NCI-H2196 (cell line): Measurements from ENCODE around the gene PLB1.
A peak's percentile ranks its signal among the peaks of the same experiment; 100 is the strongest.
"Not testable (repeated sequence)": the region's sequence is repeated elsewhere in the genome, so short reads cannot be mapped to it uniquely, and the experiment has no call there.

Source experiments
- DNase-seq: peaks from one replicate; lab custom pipeline; 2025; ENCODE audit not compliant: unreplicated experiment; lab: John Stamatoyannopoulos, UW

PLB1 gene

DNA sequence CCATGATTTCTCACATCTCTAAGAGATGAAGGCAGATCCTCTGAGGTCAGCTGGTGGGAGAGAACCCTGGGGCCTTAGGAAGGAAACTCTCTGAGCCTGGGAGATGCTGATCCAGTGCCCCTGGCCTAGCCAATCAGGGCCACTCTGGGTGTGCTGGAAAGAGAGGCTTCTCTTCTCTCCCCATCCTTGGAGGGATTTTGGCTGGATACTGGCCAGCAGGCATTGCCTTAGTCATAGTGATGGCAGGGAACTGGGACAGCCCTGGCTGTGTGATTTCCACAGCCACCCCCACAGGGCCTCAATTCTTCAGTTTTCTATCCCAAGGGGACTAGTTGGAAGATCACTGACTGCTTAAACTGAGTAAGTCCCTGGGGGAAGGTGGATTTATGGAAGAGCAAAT lies 26.6 kb upstream of the PLB1 start:
- DNase-seq: no peak

DNA sequence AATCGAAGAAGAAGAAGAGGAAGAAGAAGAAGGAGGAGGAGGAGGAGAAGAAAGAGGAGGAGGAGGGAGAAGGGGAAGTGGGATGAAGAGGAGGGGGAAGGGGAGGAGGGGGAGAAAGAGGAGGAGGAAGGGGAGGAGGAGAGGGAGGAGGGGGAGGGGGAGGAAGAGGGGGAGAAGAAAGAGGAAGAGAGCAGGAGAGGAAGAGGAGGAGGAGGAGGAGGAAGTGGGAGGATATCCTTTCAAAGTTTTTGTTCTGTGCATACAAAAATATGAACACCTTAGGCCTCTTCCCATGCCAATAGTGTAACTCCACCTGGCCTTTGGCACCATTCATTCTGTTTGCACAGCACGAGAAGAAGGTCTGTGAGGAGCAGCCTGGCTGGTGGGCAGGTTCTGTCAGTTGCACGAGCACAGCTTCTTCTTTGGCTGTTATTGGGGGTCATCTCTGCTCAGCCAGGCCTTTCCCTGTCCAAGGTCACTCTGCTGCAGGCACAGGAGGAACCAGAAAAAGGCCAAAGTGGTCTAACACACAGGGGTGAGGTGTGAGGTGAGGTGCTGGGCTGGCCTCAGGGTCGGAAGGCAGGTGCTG lies 25.8 kb upstream of the PLB1 start:
- DNase-seq: peak; percentile 64

DNA sequence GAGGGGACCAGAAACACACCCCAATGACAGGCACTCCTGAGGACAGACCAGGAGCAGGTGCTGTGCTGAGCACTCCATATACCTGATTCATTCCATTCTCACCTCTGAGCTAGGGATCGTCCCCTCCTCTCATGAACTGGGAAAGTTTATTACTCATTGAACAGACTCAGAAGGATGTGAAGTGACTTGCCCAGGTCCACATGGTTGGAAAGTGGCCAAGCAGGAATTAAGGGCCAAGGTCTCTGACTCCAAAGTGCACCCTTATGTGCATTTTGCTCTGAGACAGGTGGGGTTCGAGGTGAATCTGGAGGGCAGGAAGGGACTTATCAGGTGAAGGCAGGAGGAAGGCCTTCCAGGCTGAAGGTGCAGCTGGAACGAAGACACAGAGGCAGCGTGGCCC lies 25.1 kb upstream of the PLB1 start:
- peak; percentile 42 for DNase-seq

DNA sequence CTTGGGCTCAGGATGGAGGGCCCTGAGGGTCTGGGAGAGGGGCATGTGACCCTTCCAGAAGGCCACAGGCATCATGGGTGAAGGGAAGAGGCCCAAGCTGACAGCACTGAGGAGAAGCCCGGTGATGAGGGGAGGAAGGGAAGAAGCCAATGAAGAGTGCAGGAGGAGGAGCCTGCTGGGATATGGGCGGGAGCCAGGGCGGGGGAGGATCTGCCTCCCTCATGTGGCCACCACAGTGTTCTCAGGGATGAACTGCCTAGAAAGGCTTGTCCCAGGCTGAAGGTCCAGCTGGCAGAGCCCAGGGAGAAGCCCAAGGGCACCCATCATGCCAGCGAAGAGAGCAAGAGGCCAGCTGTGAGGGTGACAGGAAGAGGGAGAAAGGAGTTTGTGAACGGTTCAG lies 24.6 kb upstream of the PLB1 start:
- peak; percentile 38 for DNase-seq

DNA sequence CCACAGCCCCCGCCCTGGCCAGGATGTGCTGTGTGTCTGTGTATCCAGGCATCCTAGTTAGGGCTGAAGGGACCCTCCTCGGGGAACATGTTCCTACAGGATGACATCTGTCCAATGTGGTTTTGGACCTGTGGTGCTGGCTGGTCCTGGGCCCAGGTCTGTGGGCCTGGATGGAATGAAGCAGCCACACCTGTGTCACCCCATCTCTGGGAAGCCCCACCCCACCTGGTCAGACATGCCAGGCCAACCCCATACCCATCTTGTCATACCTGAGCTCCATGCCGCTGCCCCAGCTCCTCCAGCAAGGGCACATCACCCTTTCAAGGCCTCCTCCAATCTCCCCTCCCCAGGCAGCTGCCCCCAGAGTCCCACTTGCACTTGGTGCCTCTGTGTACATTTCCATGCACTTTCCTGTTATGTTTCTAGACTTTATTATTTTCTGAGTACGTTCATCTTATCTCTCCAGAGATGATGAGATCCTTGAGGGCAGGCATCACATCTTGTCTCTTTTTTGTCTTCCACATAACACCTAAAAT lies 24.1 kb upstream of the PLB1 start:
- no peak for DNase-seq

DNA sequence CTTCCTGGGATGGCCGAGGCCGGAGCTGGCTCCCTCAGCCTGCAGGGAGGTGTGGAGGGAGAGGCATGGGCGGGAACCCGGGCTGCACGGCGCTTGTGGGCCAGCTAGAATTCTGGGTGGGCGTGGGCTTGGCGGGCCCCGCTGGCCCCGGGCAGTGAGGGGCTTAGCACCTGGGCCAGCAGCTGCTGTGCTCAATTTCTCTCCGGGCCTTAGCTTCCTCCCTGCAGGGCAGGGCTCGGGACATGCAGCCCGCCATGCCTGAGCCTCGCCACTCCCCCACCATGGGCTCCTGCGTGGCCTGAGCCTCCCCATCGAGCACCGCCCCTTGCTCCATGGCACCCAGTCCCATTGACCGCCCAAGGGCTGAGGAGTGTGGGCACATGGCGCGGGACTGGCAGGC lies 23.2 kb upstream of the PLB1 start:
- not testable (repeated sequence) for DNase-seq

DNA sequence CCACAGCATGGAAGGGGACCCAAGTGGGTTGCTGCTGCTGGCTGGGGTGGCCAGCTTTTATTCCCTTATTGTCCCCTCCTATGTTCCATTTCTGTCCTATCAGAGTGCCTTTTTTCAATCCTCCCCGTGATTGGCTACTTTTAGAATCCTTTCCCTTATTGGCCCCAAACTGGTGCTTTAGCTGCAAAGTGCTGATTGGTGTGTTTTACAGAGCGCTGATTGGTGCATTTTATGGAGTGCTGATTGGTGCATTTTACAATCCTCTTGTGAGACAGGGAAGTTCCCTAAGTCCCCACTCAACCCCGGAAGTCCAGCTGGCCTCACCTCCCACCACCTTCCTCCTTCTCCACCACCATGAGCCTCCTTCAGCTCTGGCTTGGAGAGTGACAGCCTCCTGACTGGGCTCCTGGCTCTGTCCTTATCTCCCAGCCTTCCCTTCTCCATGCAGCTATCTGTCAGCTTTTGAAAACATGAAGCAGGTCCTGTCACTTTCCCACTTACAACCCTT lies 20.7 kb upstream of the PLB1 start:
- DNase-seq: no peak

DNA sequence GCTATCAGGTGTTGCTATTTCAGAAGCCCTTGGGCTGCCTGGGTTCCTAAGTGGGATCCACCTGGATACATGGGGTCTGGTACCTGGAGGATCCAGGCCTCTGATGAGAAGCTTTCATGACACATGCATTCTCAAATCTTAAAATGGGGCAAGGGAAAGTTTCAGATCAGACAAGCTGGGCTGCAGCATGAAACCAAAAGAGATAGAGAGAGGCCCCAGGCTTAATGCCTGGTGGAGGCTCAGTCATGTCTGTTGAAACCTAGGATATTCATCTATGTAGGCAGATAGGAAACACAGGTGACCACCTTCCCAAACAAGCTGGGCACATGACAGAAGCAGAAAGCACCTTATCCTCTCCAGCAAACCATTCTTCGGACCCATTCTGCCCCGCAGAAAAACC lies 18.8 kb upstream of the PLB1 start:
- no peak for DNase-seq

DNA sequence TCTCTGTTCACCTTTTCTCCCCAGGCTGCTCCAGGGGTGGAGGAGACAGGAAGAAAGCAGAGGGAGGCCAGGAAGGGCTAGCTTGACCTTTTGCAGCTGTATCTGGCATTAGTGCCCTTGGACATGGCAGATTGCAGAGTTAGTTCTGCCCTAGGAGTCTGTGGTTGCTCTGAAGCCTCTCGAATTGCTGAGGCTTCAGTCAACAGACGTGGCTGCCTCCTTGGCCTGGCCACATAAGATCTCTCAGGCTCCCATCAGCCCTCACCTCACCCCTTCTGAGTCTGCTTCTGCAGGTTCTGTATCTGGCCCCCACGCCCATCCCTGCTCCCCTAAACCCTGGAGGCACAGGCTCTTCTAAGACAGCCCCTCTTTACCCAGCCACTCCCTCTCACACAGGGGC lies 18.2 kb upstream of the PLB1 start:
- DNase-seq: no peak

DNA sequence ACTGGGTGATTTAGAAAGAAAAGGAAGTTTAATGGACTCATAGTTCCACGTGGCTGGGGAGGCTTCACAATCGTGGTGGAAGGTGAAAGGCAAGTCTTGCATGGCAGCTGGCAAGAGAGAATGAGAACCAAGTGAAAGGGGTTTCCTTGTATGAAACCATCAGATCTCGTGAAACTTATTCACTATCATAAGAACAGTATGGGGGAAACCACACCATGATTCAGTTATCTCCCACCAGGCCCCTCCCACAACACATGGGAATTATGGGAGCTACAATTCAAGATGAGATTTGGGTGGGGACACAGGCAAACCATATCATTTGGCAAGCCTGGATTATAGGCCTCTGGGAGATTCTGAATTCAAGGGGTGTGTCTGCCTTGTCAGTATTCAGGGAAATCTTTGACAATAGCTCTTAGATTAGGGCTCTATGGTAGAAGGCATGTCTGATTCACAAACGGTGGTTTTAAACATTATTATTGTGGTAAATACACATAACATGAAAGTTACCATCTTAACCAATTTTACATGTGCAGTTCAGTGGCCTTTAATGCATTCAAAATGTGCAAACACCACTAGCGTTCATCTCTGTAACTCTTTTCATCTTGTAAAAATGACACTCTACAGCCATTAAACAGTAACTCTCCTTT lies 15.3 kb upstream of the PLB1 start:
- DNase-seq: no peak

DNA sequence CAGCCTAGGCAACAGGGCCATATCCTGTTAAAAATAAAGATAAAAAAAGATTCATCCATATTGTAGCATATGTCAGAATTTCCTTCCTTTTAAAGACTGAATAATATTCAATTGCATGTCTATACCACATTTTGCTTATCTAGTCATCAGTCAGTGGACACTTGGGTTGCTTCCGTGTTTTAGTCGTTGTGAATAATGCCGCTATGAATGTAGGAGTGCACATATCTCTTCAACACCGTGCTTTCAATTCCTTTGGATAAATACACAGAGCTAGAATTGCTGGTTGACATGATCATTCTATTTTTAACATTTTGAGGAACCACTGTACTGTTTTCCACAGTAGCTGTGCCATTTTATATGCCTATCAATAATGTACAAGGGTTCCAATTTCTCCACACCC lies 14.0 kb upstream of the PLB1 start:
- DNase-seq: no peak

DNA sequence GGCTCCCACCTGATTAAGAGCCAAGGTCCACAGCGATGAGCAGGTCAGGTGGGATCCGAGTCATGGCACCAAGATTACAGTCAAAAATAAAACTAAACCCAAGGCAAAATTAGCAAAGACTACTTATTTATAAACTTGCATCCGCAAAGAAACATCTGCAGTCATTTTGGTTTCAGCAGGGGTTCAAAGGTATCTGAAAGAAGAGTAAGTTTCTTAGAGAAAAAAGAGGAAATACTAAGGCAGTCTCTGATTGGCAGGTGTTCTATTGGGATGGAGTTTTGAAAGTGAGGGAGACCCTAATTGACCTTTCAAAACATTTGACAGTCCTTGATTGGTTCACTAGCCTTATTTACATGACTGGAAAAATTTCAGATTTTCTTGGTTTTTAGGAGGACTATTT lies 11.0 kb upstream of the PLB1 start:
- DNase-seq: no peak

DNA sequence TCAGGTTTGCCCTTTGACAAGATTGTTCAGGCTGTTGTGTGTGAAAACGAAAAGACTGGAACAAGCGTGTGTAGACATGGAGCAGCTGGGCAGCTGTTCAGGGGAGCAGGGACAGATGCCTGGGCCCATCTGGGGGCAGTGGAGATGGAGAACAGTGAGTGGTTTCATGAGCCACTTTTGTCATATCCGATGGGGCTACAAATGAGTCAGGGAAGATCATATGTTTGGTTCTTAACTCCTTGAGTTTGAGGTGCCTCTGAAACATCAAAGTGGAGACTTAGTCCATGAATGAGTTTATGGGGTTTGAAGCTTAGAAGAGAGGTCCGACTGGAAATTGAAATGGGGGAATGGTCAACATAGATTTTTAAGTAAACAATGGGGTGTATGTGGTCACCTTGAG lies 9.3 kb upstream of the PLB1 start:
- DNase-seq: no peak

DNA sequence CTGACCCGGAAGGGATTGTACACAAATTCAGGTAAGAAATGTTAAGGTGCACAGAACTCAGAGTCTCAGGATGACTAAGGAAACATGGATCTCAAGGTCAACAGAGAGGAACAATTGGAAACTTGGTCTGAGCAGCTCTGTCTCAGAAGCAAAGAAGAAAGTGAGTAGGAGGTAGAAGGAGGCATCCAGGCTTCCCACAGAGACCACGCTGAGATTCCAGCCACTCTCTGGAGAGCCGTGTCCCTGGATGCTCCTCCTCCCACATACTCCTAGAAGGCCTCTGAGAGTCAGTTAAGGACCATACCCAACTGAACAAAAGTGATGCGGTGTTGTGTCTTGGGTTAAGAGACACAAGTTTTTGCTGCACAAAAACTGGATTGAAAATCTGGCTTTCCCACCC lies 8.6 kb upstream of the PLB1 start:
- DNase-seq: no peak

DNA sequence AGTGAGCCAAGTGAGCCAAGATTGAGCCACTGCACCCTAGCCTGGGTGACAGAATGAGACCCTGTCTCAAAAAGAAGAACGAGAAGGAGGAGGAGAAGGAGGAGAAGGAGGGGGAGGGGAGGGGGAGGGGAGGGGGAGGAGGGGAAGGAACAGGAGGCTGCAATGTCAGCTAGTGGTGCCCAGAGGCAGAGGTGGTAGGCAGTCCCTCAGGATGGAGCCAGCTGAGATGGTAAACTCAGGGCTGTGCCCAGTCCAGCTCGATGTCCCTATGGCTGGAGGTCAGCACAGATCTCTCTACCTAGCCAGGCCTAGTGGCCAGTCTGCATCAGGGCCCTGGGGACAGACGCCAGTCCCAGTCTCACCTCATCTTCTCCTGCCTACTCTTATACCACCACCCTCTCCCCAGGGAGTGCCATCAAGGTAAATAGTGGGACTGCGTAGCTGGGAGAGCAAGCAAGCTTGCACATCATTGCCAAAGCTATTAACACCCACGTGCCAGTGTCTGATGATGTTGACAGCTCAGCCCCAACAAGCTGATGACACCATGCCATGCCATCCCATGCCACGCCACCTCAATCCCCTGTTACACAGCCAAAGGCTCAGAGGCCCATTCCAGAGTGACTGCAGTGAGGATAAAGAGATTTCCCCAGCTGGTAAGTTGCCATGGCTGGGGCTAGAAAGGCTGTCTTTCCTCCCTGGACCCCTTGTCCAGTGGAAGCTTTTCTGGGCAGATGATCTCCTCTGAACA lies 7.6 kb upstream of the PLB1 start:
- DNase-seq: no peak

DNA sequence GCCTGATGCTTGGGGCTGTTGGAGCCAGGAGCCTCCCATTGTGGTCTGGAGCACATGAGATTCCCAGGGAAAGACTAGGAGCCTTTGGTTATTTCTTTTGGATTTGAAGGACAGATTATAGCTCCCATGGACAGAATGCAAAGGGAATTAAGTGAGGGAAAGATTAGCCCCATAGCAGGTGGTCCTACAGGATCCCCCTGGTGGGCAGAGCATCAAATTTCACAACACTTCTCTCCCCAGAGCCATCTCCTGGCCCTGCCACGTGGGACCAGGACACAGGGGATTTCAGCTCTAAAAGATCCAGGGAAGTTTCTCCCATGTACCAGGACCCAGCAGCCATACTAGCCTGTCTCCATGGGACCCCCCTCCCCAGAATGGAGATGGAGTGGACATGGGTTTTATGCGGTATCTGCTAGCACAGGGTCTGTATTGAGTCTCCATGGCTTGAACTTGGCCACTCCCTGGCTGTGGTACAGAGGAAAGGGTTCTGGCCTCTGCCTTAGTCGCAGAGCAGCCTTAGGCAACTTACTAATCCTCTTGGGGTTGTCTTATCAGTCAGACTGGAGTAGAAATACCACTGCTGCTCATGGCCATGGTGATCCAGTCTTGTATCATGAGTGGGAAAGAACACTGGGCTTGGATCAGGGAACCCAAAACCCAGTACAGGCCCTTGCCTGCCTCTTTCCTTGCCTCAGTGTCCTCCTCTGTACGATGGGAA lies 6.8 kb upstream of the PLB1 start:
- no peak for DNase-seq

DNA sequence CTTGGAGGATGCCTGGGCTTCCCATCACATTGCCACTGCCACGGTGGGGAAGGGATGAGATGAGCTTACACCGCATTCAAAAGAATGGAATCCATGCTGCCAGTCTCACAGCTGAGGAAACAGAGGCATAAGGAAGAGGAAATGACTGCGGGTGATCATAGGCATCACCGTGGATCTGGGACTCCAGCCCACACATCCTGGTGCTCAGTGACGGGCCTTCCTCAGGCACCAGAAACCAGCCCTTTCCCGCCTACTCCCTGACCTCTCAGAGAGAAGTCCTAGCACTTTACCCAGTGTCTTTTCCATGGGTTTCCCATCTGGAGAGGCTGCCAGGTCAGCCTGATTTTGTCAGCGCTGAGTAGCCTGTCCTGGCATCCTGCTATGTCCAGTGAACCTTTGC lies 5.3 kb upstream of the PLB1 start:
- DNase-seq: no peak

DNA sequence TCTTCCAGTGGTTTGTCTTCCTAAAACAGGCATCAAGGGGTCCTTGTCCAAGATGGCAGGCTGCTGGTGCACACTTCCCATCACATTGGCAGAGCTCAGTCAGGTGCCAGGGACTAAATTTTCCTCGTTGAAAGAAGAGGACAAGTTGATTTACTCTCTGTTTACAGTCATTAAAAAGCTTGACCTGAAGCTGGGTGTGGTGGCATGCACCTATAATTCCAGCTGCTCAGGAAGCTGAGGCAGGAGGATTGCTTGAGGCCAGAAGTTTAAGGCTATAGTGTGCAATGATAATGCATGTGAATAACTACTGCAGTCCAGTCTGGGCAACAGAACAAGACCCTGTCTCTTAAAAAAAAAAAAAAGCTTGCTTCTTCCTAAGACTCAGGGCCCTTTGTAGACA lies 3.6 kb upstream of the PLB1 start:
- no peak for DNase-seq

DNA sequence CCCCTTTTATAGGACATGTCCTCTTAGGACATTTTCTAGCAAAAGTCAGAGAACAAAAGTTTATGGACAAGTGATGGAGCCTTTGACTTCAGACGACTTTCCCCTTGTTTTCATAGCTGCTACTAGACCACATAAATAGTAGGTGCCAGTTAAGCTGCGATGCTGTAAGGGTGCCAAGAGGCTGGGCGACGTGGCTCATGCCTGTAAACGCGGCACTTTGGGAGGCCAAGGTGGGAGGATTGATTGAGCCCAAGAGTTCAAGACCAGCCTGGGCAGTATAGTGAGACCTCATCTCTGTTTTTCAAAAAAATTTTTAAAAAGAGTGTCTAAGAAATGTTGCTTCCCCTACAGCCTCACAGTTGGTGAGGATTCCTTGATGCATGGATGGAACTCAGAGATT lies 2.2 kb upstream of the PLB1 start:
- no peak for DNase-seq

DNA sequence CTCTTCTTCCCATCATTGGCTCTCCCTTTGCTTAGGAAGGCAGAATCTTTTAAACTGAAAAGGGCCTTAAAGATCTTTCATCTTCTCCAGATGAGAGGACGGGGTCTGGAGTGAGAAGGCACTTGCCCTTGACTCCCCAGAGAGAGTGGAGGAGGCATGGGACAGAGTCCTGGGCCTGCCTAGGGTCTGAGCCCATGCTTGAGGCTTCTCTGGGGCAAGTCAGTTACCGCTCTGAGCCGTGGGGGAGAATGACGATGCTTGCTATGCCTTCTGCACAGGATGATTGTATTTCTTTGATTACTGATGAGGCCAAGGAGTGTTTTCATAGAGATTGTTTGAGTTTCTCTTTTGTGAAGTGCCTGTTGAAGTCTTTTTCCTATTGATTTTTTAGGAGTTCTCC lies 921 bp downstream of the PLB1 start:
- DNase-seq: no peak

DNA sequence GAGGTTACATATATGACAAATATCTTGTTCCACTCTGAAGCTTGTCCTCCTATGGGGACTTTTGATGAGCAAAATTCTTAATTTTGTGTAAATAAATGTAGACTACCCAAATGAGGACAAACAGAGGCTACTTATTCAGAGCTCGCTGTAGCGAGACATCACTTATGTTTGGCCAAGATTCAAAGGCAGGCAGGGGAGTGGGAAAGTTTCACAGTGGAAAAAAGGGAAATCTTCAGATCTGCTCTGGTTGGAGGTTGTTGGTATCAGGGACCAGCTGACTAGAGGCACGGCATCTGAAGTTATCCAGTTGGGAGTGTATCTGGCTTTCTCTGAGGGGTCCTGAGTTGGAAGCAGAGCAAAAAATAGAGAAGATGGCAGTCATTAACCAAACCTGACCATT lies 1.3 kb downstream of the PLB1 start:
- DNase-seq: no peak

DNA sequence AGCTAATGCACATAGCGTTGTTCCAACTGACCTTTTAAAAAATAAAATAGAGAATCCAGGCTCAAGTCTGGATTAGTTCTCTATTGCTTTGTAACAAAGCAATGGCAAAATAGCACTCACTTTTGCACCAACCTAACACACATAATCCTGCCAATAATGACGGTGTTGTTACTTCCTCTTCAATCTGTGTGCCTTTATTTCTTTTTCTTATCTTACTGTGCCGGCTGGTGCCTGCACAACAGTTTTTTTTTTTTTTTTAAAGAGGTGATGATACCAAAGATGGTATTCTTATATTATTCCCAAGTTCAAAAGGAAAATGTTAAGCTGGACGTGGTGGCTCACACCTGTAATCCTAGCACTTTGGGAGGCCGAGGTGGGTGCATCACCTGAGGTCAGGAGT lies 3.4 kb downstream of the PLB1 start:
- no peak for DNase-seq
